SK-N-SH (cell line): ENCODE data around the gene CHST12. TPM values are rescaled to one million over a fixed set of nuclear protein-coding genes. Genes with fewer than 3 reads are reported as not detected.

ENCODE experiments used
- CTCF ChIA-PET: fragments of 300-600, 350-600 bp; formaldehyde crosslinking; extraction: SDS; loops from one replicate; lab custom pipeline; 2021; lab: Yijun Ruan, JAX
- POLR2A ChIA-PET: fragments of 350-600 bp; sonication (Branson Sonifier 250); formaldehyde crosslinking; extraction: SDS; loops from one replicate; lab custom pipeline; 2020; ENCODE audit warnings: antibody characterized with exemption, inconsistent platforms; lab: Yijun Ruan, JAX
- DNase-seq: peaks from one replicate; pipeline ENCODE4 v3.0.0; 2012
- H2AFZ ChIP-seq: fragments of 200-600 bp; sonication (generic); 2 replicates; pipeline ENCODE4 v1.8.1; 2016; ENCODE audit warnings: antibody characterized with exemption, mild to moderate bottlenecking, low read depth
- H3F3A ChIP-seq: fragments of 200-600 bp; sonication (generic); replicated peaks from 2 replicates; pipeline ENCODE3; 2016; ENCODE audit warnings: antibody characterized with exemption, mild to moderate bottlenecking; ENCODE audit not compliant: insufficient read depth
- H3K27ac ChIP-seq, 2 experiments: fragments of 200-500 bp in 1 of 2; fragments of 200-600 bp in 1 of 2; sonication (Bioruptor generic) in 1 of 2; sonication (generic), shearing (Covaris generic) in 1 of 2; 2 replicates each; pipeline versions ENCODE4 v1.5.1 to v1.6.1; 2014 to 2016; ENCODE audit warnings: low read depth in 2 of 2, inconsistent platforms in 1 of 2, low read length in 1 of 2, mild to moderate bottlenecking in 1 of 2, mixed read lengths in 1 of 2
- H3K27me3 ChIP-seq: fragments of 200-600 bp; sonication (generic), shearing (Covaris generic); 2 replicates; pipeline ENCODE4 v1.6.1; 2016; ENCODE audit warnings: mixed run types; ENCODE audit not compliant: insufficient read depth
- H3K36me3 ChIP-seq, 2 experiments: fragments of 200-500 bp in 1 of 2; fragments of 200-600 bp in 1 of 2; sonication (Bioruptor generic) in 1 of 2; sonication (generic) in 1 of 2; replicated peaks in 1 of 2; 2 replicates each; pipeline versions ENCODE3 to v1.5.1; 2014 to 2016; ENCODE audit warnings: low read length in 1 of 2, mild to moderate bottlenecking in 1 of 2; ENCODE audit not compliant: insufficient read depth in 2 of 2, control insufficient read depth in 1 of 2
- H3K4me1 ChIP-seq, 2 experiments: fragments of 200-500 bp in 1 of 2; fragments of 200-600 bp in 1 of 2; sonication (Bioruptor generic) in 1 of 2; sonication (generic), shearing (Covaris generic) in 1 of 2; 2 replicates each; pipeline versions ENCODE4 v1.5.1 to v1.6.1; 2014 to 2016; ENCODE audit warnings: low read depth in 1 of 2, low read length in 1 of 2, mixed run types in 1 of 2; ENCODE audit not compliant: insufficient read depth in 2 of 2, control insufficient read depth in 1 of 2
- H3K4me2 ChIP-seq: fragments of 200-600 bp; sonication (generic), shearing (Covaris generic); 2 replicates; pipeline ENCODE4 v1.6.1; 2017; ENCODE audit warnings: mixed run types
- H3K4me3 ChIP-seq, 2 experiments: fragments of 200-500 bp in 1 of 2; fragments of 200-600 bp in 1 of 2; sonication (Bioruptor generic) in 1 of 2; sonication (generic), shearing (Covaris generic) in 1 of 2; 2 replicates each; pipeline versions ENCODE4 v1.5.1 to v1.8.1; 2014 to 2016; ENCODE audit warnings: low read depth in 2 of 2, inconsistent platforms in 1 of 2, low read length in 1 of 2, mild to moderate bottlenecking in 1 of 2, mixed read lengths in 1 of 2, moderate library complexity in 1 of 2
- H3K79me2 ChIP-seq: fragments of 200-600 bp; sonication (generic); 2 replicates; pipeline ENCODE4 v1.8.1; 2017; ENCODE audit warnings: mild to moderate bottlenecking; ENCODE audit not compliant: insufficient read depth
- H3K9ac ChIP-seq: fragments of 200-600 bp; sonication (generic); 2 replicates; pipeline ENCODE4 v1.6.1; 2017; ENCODE audit warnings: mixed run types
- H3K9me2 ChIP-seq: fragments of 200-600 bp; sonication (generic); 2 replicates; pipeline ENCODE4 v1.6.1; 2017; ENCODE audit warnings: mixed run types
- H3K9me3 ChIP-seq: fragments of 200-600 bp; sonication (generic); 2 replicates; pipeline ENCODE4 v1.6.1; 2017; ENCODE audit warnings: mixed run types, mild to moderate bottlenecking, moderate library complexity
- H4K20me1 ChIP-seq: fragments of 200-600 bp; sonication (generic); 2 replicates; pipeline ENCODE4 v1.6.1; 2017; ENCODE audit warnings: mild to moderate bottlenecking, mixed run types; ENCODE audit not compliant: insufficient read depth
- ELF1 ChIP-seq: IDR thresholded peaks from 2 replicates; pipeline ENCODE4 v1.4.0; 2012
- FOSL2 ChIP-seq: IDR thresholded peaks from 2 replicates; pipeline ENCODE4 v1.4.0; 2012; ENCODE audit warnings: low read depth, mild to moderate bottlenecking, moderate library complexity, borderline replicate concordance
- FOXJ3 ChIP-seq: sonication (generic); formaldehyde crosslinking; IDR thresholded peaks from 2 replicates; pipeline ENCODE4 v1.5.1; 2020; ENCODE audit warnings: mild to moderate bottlenecking, missing genetic modification reagents
- FOXM1 ChIP-seq: IDR thresholded peaks from 2 replicates; pipeline ENCODE4 v1.4.0; 2012; ENCODE audit warnings: low read depth, mild to moderate bottlenecking
- GATA2 ChIP-seq: sonication (generic); formaldehyde crosslinking; IDR thresholded peaks from 2 replicates; pipeline ENCODE4 v1.5.0; 2020; ENCODE audit warnings: mild to moderate bottlenecking, missing genetic modification reagents
- MEF2A ChIP-seq: IDR thresholded peaks from 2 replicates; pipeline ENCODE4 v1.4.0; 2012; ENCODE audit warnings: low read depth, borderline replicate concordance
- NRF1 ChIP-seq: IDR thresholded peaks from 2 replicates; pipeline ENCODE4 v1.6.1; 2012; ENCODE audit warnings: low read depth, mild to moderate bottlenecking, low read length
- POLR2AphosphoS5 ChIP-seq: IDR thresholded peaks from 2 replicates; pipeline ENCODE4 v1.6.1; 2012; ENCODE audit warnings: low read depth, low read length
- RXRA ChIP-seq: IDR thresholded peaks from 2 replicates; pipeline ENCODE4 v1.4.0; 2012; ENCODE audit warnings: low read depth, mild to moderate bottlenecking, borderline replicate concordance
- SMC3 ChIP-seq: IDR thresholded peaks from 2 replicates; pipeline ENCODE4 v1.6.1; 2012; ENCODE audit warnings: low read depth, low read length, improper control_type of control experiment
- TCF12 ChIP-seq: IDR thresholded peaks from 2 replicates; pipeline ENCODE4 v1.4.0; 2012
- YY1 ChIP-seq: IDR thresholded peaks from 2 replicates; pipeline ENCODE4 v1.4.0; 2012; ENCODE audit warnings: low read depth, mild to moderate bottlenecking
- WGBS: methylation state at CpG from one replicate; pipeline ENCODE4 v1.1.6; 2017; ENCODE audit warnings: low lambda C conversion rate; 5-methylcytosine and 5-hydroxymethylcytosine counted together
- polyA plus RNA-seq, 3 experiments: library from polyadenylated mRNA; depleted of rRNA; stranded (reverse); fragments of >200 nt; gene quantifications; 2 replicates each; pipeline ENCODE4 v1.2.3, GENCODE V29; 2012
- TF ChIP-seq, protein P1 (sequence below): IDR thresholded peaks from 2 replicates; pipeline ENCODE4 v1.4.0; 2012; ENCODE audit warnings: low read depth
- TF ChIP-seq, protein P2 (sequence below): IDR thresholded peaks from 2 replicates; pipeline ENCODE4 v1.4.0; 2012; ENCODE audit warnings: low read depth, borderline replicate concordance
- TF ChIP-seq, protein P3 (sequence below): IDR thresholded peaks from 2 replicates; pipeline ENCODE4 v1.6.1; 2012; ENCODE audit warnings: mild to moderate bottlenecking, low read depth, low read length, moderate library complexity

CHST12 gene
- polyA plus RNA-seq, 1 of the 3 experiments (the other 2 are of a cell fraction) = 32.7 TPM

DNA sequence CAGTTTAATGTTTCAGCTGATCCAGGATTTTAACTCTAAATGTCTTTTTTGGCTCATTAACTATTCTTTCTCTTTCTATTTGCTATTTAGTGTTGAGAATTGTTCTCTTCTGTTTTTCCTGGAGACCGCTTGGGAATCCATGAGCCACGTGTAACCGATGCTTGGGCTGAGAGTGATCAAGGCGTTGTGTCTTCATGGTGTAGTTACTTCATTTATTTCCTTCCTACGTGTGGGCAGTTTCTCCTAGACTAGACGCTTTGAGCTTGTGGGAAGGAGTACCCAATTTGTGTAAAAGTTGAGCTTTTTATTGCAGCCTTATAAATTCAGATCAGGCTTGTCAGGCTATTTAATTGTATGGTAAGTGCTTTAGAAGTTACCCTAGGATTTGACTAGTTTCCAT is 45.8 kb upstream of the CHST12 start:
- Histone ChIP-seq H3K4me1 (peaks cover 7 to 18% of the 10 kb centered on the region in 2 experiments), H3K4me3 (no peak overlapping the region), H3K36me3 (peaks cover 44 to 49% of the 10 kb centered on the region in 2 experiments), H2AFZ (no peak overlapping the region), H3K9me2 (no peaks in the 10 kb centered on the region), H4K20me1 (peaks cover 73% of the 10 kb centered on the region), H3F3A (no peaks in the 10 kb centered on the region), H3K27ac (no peak overlapping the region), H3K9me3 (no peaks in the 10 kb centered on the region), H3K27me3 (no peaks in the 10 kb centered on the region), H3K9ac (no peak overlapping the region), H3K4me2 (peak overlapping the region; percentile 86; the same call in 1 of the 2 replicates), H3K79me2 (peaks cover 89% of the 10 kb centered on the region)
- ChIA-PET POLR2A (no interaction called here), CTCF (interaction anchor here (0.9 to 4.2 kb wide), 3 partner anchors 10 to 111 kb away, joined by 3 to 14 read pairs (median 3); no protein-coding TSS in a partner anchor)
- 92% methylated on average over 6 of the region's 6 CpGs for WGBS
- TF ChIP-seq POLR2AphosphoS5 (no peak), SMC3 (no peak), MEF2A (no peak), YY1 (no peak), ELF1 (no peak)
- TF ChIP-seq, protein P1, sequence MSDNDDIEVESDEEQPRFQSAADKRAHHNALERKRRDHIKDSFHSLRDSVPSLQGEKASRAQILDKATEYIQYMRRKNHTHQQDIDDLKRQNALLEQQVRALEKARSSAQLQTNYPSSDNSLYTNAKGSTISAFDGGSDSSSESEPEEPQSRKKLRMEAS = no peak
- TF ChIP-seq, protein P2, sequence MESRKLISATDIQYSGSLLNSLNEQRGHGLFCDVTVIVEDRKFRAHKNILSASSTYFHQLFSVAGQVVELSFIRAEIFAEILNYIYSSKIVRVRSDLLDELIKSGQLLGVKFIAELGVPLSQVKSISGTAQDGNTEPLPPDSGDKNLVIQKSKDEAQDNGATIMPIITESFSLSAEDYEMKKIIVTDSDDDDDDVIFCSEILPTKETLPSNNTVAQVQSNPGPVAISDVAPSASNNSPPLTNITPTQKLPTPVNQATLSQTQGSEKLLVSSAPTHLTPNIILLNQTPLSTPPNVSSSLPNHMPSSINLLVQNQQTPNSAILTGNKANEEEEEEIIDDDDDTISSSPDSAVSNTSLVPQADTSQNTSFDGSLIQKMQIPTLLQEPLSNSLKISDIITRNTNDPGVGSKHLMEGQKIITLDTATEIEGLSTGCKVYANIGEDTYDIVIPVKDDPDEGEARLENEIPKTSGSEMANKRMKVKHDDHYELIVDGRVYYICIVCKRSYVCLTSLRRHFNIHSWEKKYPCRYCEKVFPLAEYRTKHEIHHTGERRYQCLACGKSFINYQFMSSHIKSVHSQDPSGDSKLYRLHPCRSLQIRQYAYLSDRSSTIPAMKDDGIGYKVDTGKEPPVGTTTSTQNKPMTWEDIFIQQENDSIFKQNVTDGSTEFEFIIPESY = no peak
- TF ChIP-seq, protein P3, sequence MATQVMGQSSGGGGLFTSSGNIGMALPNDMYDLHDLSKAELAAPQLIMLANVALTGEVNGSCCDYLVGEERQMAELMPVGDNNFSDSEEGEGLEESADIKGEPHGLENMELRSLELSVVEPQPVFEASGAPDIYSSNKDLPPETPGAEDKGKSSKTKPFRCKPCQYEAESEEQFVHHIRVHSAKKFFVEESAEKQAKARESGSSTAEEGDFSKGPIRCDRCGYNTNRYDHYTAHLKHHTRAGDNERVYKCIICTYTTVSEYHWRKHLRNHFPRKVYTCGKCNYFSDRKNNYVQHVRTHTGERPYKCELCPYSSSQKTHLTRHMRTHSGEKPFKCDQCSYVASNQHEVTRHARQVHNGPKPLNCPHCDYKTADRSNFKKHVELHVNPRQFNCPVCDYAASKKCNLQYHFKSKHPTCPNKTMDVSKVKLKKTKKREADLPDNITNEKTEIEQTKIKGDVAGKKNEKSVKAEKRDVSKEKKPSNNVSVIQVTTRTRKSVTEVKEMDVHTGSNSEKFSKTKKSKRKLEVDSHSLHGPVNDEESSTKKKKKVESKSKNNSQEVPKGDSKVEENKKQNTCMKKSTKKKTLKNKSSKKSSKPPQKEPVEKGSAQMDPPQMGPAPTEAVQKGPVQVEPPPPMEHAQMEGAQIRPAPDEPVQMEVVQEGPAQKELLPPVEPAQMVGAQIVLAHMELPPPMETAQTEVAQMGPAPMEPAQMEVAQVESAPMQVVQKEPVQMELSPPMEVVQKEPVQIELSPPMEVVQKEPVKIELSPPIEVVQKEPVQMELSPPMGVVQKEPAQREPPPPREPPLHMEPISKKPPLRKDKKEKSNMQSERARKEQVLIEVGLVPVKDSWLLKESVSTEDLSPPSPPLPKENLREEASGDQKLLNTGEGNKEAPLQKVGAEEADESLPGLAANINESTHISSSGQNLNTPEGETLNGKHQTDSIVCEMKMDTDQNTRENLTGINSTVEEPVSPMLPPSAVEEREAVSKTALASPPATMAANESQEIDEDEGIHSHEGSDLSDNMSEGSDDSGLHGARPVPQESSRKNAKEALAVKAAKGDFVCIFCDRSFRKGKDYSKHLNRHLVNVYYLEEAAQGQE = no peak
- no peak for DNase-seq

DNA sequence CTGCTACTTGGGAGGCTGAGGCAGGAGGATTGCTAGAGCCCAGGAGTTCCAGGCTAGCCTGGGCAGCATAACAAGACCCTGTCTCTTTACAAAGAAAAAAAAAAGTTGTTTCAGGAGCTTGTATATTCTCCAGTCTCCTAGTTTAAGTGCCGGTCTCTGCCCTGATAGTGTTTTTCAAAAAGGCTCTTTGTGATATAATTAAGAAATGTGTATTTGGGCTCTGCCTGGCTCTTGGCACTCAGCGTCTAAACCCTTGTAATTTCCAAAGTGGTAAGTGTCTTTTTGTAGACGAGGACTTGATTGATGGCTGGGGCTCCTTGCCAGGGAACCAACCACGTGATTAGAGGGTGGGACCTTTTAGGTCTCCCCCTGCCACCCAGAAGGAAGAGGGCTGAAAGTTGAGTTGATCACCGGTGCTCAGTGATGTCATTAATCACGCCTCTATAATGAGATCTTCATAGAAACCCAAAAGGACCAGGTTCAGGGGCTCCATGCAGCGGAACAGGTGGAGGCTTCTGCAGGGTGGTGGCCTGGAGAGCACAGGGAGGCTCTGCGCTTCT is 44.4 kb upstream of the CHST12 start:
- peaks cover 78% of the 10 kb centered on the region for H4K20me1 ChIP-seq
- peaks cover 57 to 62% of the 10 kb centered on the region in 2 experiments for H3K36me3 ChIP-seq
- no peak overlapping the region for H3K27ac ChIP-seq
- H3K9me2 ChIP-seq = no peaks in the 10 kb centered on the region
- peaks cover 92% of the 10 kb centered on the region for H3K79me2 ChIP-seq
- no peak overlapping the region for H2AFZ ChIP-seq
- peaks cover 0 to 13% of the 10 kb centered on the region in 2 experiments for H3K4me1 ChIP-seq
- ChIA-PET CTCF (interaction anchor here (1.1 to 4.2 kb wide), 4 partner anchors 11 to 126 kb away, joined by 3 to 14 read pairs (median 3); partner anchors contain the start of gene MAD1L1), POLR2A (no interaction called here)
- H3K4me2 ChIP-seq = no peak overlapping the region
- no peak overlapping the region for H3K9ac ChIP-seq
- DNase-seq = no peak
- TF ChIP-seq GATA2 (CRISPR knock-in tag) (no peak), FOSL2 (no peak), RXRA (no peak), TCF12 (no peak), FOXJ3 (no peak), NRF1 (no peak), FOXM1 (no peak)
- no peaks in the 10 kb centered on the region for H3K9me3 ChIP-seq
- WGBS = 86% methylated on average over 8 of the region's 8 CpGs
- no peaks in the 10 kb centered on the region for H3K27me3 ChIP-seq
- peaks cover 10% of the 10 kb centered on the region for H3F3A ChIP-seq
- no peak overlapping the region for H3K4me3 ChIP-seq
